Bronchial epithelial cell (primary cell): ENCODE results near the gene S100A12. TPM values are rescaled to one million over a fixed set of nuclear protein-coding genes. Genes with fewer than 3 reads are reported as not detected.

Experiments used
- DNase-seq: peaks from one replicate; pipeline ENCODE4 v3.0.0-alpha.2; 2010; ENCODE audit warnings: low read depth
- FAIRE-seq: peaks from 2 replicates; lab custom pipeline; 2011; peaks lifted over from hg19 to GRCh38; lab: Jason Lieb, UNC
- H3K27me3 ChIP-seq: 2 replicates; pipeline ENCODE4 v1.5.1; 2011; ENCODE audit warnings: low read length; ENCODE audit not compliant: control insufficient read depth, insufficient read depth
- H3K36me3 ChIP-seq: 2 replicates; pipeline ENCODE4 v1.5.1; 2011; ENCODE audit warnings: low read length; ENCODE audit not compliant: control insufficient read depth, insufficient read depth
- H3K4me3 ChIP-seq: 2 replicates; pipeline ENCODE4 v1.5.1; 2011; ENCODE audit warnings: mild to moderate bottlenecking, low read depth, low read length, control low read depth
- CTCF ChIP-seq: IDR thresholded peaks from 2 replicates; pipeline ENCODE4 v1.5.1; 2011; ENCODE audit warnings: mild to moderate bottlenecking, moderate library complexity, low read length, control low read depth, inconsistent platforms; ENCODE audit not compliant: insufficient read depth, severe bottlenecking
- total RNA-seq: library from RNA; depleted of rRNA; stranded (reverse); fragments of >200 nt; gene quantifications from 2 replicates; pipeline ENCODE4 v1.2.1, GENCODE V29; 2014

Gene S100A12
- total RNA-seq, 1 donor from 2014 or later = not detected

GRCh38 chr1:153389401-153389800, 14.0 kb upstream of the S100A12 start:
- no peak for FAIRE-seq
- no peaks in the 10 kb centered on the region for H3K36me3 ChIP-seq
- no peak for DNase-seq
- no peak overlapping the region for H3K4me3 ChIP-seq
- H3K27me3 ChIP-seq = no peaks in the 10 kb centered on the region
- TF ChIP-seq CTCF = no peak

GRCh38 chr1:153387785-153388184, 12.4 kb upstream of the S100A12 start:
- no peaks in the 10 kb centered on the region for H3K36me3 ChIP-seq
- no peak for TF ChIP-seq CTCF
- DNase-seq (no peak), FAIRE-seq (no peak)
- H3K27me3 ChIP-seq = no peaks in the 10 kb centered on the region
- no peak overlapping the region for H3K4me3 ChIP-seq

GRCh38 chr1:153387001-153387400, 11.6 kb upstream of the S100A12 start:
- DNase-seq (no peak), FAIRE-seq (no peak)
- Histone ChIP-seq H3K27me3 (no peaks in the 10 kb centered on the region), H3K36me3 (no peaks in the 10 kb centered on the region), H3K4me3 (no peak overlapping the region)
- no peak for TF ChIP-seq CTCF

GRCh38 chr1:153386500-153386901, 11.1 kb upstream of the S100A12 start:
- no peaks in the 10 kb centered on the region for H3K27me3 ChIP-seq
- no peak for FAIRE-seq
- no peak for TF ChIP-seq CTCF
- H3K36me3 ChIP-seq = no peaks in the 10 kb centered on the region
- peak; percentile 97 for DNase-seq
- no peak overlapping the region for H3K4me3 ChIP-seq

- TF ChIP-seq CTCF = no peak
- Histone ChIP-seq H3K27me3 (no peaks in the 10 kb centered on the region), H3K4me3 (no peak overlapping the region), H3K36me3 (no peaks in the 10 kb centered on the region)
- DNase-seq (peak; percentile 76), FAIRE-seq (no peak)
Observed at GRCh38 chr1:153384958-153385580, 9.6 kb upstream of the S100A12 start.

GRCh38 chr1:153380711-153381110, 5.3 kb upstream of the S100A12 start:
- H3K36me3 ChIP-seq = no peaks in the 10 kb centered on the region
- FAIRE-seq (peak; percentile 82), DNase-seq (no peak)
- no peak for TF ChIP-seq CTCF
- no peaks in the 10 kb centered on the region for H3K27me3 ChIP-seq
- no peak overlapping the region for H3K4me3 ChIP-seq
